Bronchial epithelial cell (primary cell): ENCODE data around the gene SETBP1. TPM values are rescaled to one million over a fixed set of nuclear protein-coding genes. Genes with fewer than 3 reads are reported as not detected.

Experiments
- DNase-seq: peaks from one replicate; pipeline ENCODE4 v3.0.0-alpha.2; 2010; ENCODE audit warnings: low read depth
- FAIRE-seq: peaks from 2 replicates; lab custom pipeline; 2011; peaks lifted over from hg19 to GRCh38; lab: Jason Lieb, UNC
- H3K27me3 ChIP-seq: 2 replicates; pipeline ENCODE4 v1.5.1; 2011; ENCODE audit warnings: low read length; ENCODE audit not compliant: control insufficient read depth, insufficient read depth
- H3K36me3 ChIP-seq: 2 replicates; pipeline ENCODE4 v1.5.1; 2011; ENCODE audit warnings: low read length; ENCODE audit not compliant: control insufficient read depth, insufficient read depth
- H3K4me3 ChIP-seq: 2 replicates; pipeline ENCODE4 v1.5.1; 2011; ENCODE audit warnings: mild to moderate bottlenecking, low read depth, low read length, control low read depth
- CTCF ChIP-seq: IDR thresholded peaks from 2 replicates; pipeline ENCODE4 v1.5.1; 2011; ENCODE audit warnings: mild to moderate bottlenecking, moderate library complexity, low read length, control low read depth, inconsistent platforms; ENCODE audit not compliant: insufficient read depth, severe bottlenecking
- total RNA-seq: library from RNA; depleted of rRNA; stranded (reverse); fragments of >200 nt; gene quantifications from 2 replicates; pipeline ENCODE4 v1.2.1, GENCODE V29; 2014

Gene SETBP1
- total RNA-seq, 1 donor from 2014 or later: 1.8 TPM

GRCh38 chr18:44779753-44780292, 99.1 kb downstream of the SETBP1 start:
- Histone ChIP-seq H3K36me3 (no peaks in the 10 kb centered on the region), H3K4me3 (no peak overlapping the region), H3K27me3 (no peaks in the 10 kb centered on the region)
- no peak for FAIRE-seq
- TF ChIP-seq CTCF: no peak
- no peak for DNase-seq

- TF ChIP-seq CTCF: no peak
- FAIRE-seq: no peak
- DNase-seq: peak; percentile 44
- Histone ChIP-seq H3K27me3 (no peaks in the 10 kb centered on the region), H3K36me3 (no peaks in the 10 kb centered on the region), H3K4me3 (no peak overlapping the region)
Measured at GRCh38 chr18:44781886-44782285, 101.2 kb downstream of the SETBP1 start.

GRCh38 chr18:44782617-44783016, 101.9 kb downstream of the SETBP1 start:
- no peak for FAIRE-seq
- Histone ChIP-seq H3K36me3 (no peaks in the 10 kb centered on the region), H3K27me3 (no peaks in the 10 kb centered on the region), H3K4me3 (no peak overlapping the region)
- DNase-seq: no peak
- no peak for TF ChIP-seq CTCF

GRCh38 chr18:44783371-44783770, 102.7 kb downstream of the SETBP1 start:
- no peaks in the 10 kb centered on the region for H3K36me3 ChIP-seq
- DNase-seq (no peak), FAIRE-seq (no peak)
- no peaks in the 10 kb centered on the region for H3K27me3 ChIP-seq
- H3K4me3 ChIP-seq: no peak overlapping the region
- TF ChIP-seq CTCF: no peak

- H3K4me3 ChIP-seq: no peak overlapping the region
- DNase-seq (no peak), FAIRE-seq (no peak)
- no peaks in the 10 kb centered on the region for H3K36me3 ChIP-seq
- TF ChIP-seq CTCF: no peak
- H3K27me3 ChIP-seq: no peaks in the 10 kb centered on the region
Measured at GRCh38 chr18:44786257-44786656, 105.6 kb downstream of the SETBP1 start.

- Histone ChIP-seq H3K4me3 (no peak overlapping the region), H3K27me3 (no peaks in the 10 kb centered on the region), H3K36me3 (no peaks in the 10 kb centered on the region)
- DNase-seq (no peak), FAIRE-seq (no peak)
- TF ChIP-seq CTCF: no peak
Measured at GRCh38 chr18:44786688-44787087, 106.0 kb downstream of the SETBP1 start.
